K562 (cell line): ENCODE data around the gene CTSZ. TPM values are rescaled to one million over a fixed set of nuclear protein-coding genes. Genes with fewer than 3 reads are reported as not detected.
A peak's percentile ranks its signal among the peaks of the same experiment; 100 is the strongest.

ENCODE experiments used
- BCOR ChIP-seq: fragments of 450-650 bp; IDR thresholded peaks from 2 replicates; pipeline ENCODE4 v1.6.1; 2016
- JUN ChIP-seq, 2 experiments: sonication (generic) in 1 of 2; formaldehyde crosslinking in 1 of 2; IDR thresholded peaks; 2 replicates each; pipeline versions ENCODE4 v1.6.1 to v1.8.0; 2012 to 2022; ENCODE audit warnings: borderline replicate concordance in 2 of 2, mild to moderate bottlenecking in 2 of 2, improper control_type of control experiment in 1 of 2, low read depth in 1 of 2, low read length in 1 of 2, missing genetic modification reagents in 1 of 2
- LARP7 ChIP-seq: fragments of 450-650 bp; IDR thresholded peaks from 2 replicates; pipeline ENCODE4 v1.6.1; 2016
- MTA1 ChIP-seq: fragments of 450-650 bp; IDR thresholded peaks from 2 replicates; pipeline ENCODE4 v1.6.1; 2017; ENCODE audit warnings: borderline replicate concordance
- PCBP2 ChIP-seq: fragments of 200-400 bp; formaldehyde crosslinking; IDR thresholded peaks from 2 replicates; pipeline ENCODE4 v1.6.1; 2018; ENCODE audit warnings: low read length, low read depth, mild to moderate bottlenecking, moderate library complexity; ENCODE audit not compliant: poor library complexity, severe bottlenecking
- POLR2AphosphoS2 ChIP-seq: IDR thresholded peaks from 2 replicates; pipeline ENCODE4 v1.6.1; 2012; ENCODE audit warnings: low read length, improper control_type of control experiment
- THRAP3 ChIP-seq: fragments of 450-650 bp; IDR thresholded peaks from 2 replicates; pipeline ENCODE4 v1.6.1; 2016; ENCODE audit warnings: mild to moderate bottlenecking, inconsistent platforms, borderline replicate concordance
- UBTF ChIP-seq, 2 experiments: IDR thresholded peaks; 2 replicates each; pipeline ENCODE4 v1.6.1; 2012; ENCODE audit warnings: improper control_type of control experiment in 2 of 2, low read depth in 2 of 2, low read length in 2 of 2, borderline replicate concordance in 1 of 2
- polyA plus RNA-seq, 8 experiments: library from polyadenylated mRNA; depleted of rRNA in 4 of 8; stranded (reverse) in 5 of 8; unstranded in 3 of 8; fragments of >200 nt; fragmentation: Nextera tagmentation in 2 of 8; fragmentation: Illumina TruSeq in 1 of 8; extraction: Ambion mirVana in 2 of 8; extraction: Trizol in 1 of 8; gene quantifications; 2 replicates each; pipeline versions ENCODE4 v1.2.1 to v1.2.3, GENCODE V29; 2011 to 2014; ENCODE audit warnings: inconsistent platforms in 1 of 8, missing spikeins in 1 of 8
- total RNA-seq, 7 experiments: library from RNA; depleted of rRNA in 6 of 7; stranded (reverse); fragments of >200 nt in 6 of 7; fragmentation: Illumina TruSeq in 2 of 7; extraction: Trizol in 2 of 7; gene quantifications; 2 replicates each; pipeline versions ENCODE4 v1.2.1 to v1.2.3, GENCODE V29; 2011 to 2021; ENCODE audit warnings: low replicate concordance in 1 of 7
- TF ChIP-seq, protein P1 (sequence below), 3 experiments: fragments of 200-800 bp in 1 of 3; sonication (Bioruptor generic) in 1 of 3; sonication (generic) in 1 of 3; formaldehyde crosslinking in 1 of 3; IDR thresholded peaks; 2 replicates each; pipeline versions ENCODE4 v1.6.1 to v1.8.0; 2016 to 2022; ENCODE audit warnings: mild to moderate bottlenecking in 2 of 3, missing compliant biosample characterization in 2 of 3, missing genetic modification characterization in 2 of 3, missing genetic modification reagents in 1 of 3
- TF ChIP-seq, protein P2 (sequence below), 2 experiments: fragments of 450-650 bp; conservative IDR thresholded peaks; 2 replicates each; pipeline ENCODE4 v1.6.1; 2017; ENCODE audit warnings: mild to moderate bottlenecking in 2 of 2, moderate library complexity in 2 of 2
- TF ChIP-seq, protein P3 (sequence below): fragments of 450-650 bp; IDR thresholded peaks from 2 replicates; pipeline ENCODE4 v1.6.1; 2016; ENCODE audit warnings: missing biosample characterization, missing genetic modification characterization

CTSZ gene
- total and polyA plus RNA-seq, 9 of the 15 experiments (the other 6 are each of a cell fraction or from before 2014, with no cell fraction given), result 1.6 to 143 (median 82.8) TPM

GRCh38 chr20:59032023-59032712 is 25.1 kb upstream of the CTSZ start, which contains the start of gene ATP5F1E (continued):
- TF ChIP-seq, protein P1, sequence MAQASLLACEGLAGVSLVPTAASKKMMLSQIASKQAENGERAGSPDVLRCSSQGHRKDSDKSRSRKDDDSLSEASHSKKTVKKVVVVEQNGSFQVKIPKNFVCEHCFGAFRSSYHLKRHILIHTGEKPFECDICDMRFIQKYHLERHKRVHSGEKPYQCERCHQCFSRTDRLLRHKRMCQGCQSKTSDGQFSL (CRISPR knock-in tag; IDR thresholded peaks at IDR 0.05), result no peak
- TF ChIP-seq, protein P1 (tag; IDR thresholded peaks at IDR 0.05), result peak in 1 of 2 experiments; percentile 93; a peak in 2 of 4 replicates
- TF ChIP-seq POLR2AphosphoS2, result peak; percentile 85
- TF ChIP-seq, protein P2, sequence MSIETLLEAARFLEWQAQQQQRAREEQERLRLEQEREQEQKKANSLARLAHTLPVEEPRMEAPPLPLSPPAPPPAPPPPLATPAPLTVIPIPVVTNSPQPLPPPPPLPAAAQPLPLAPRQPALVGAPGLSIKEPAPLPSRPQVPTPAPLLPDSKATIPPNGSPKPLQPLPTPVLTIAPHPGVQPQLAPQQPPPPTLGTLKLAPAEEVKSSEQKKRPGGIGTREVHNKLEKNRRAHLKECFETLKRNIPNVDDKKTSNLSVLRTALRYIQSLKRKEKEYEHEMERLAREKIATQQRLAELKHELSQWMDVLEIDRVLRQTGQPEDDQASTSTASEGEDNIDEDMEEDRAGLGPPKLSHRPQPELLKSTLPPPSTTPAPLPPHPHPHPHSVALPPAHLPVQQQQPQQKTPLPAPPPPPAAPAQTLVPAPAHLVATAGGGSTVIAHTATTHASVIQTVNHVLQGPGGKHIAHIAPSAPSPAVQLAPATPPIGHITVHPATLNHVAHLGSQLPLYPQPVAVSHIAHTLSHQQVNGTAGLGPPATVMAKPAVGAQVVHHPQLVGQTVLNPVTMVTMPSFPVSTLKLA (conservative IDR thresholded peaks at IDR 0.05), result peak; percentile 68 to 86
- no peak for TF ChIP-seq THRAP3
- TF ChIP-seq, protein P3, sequence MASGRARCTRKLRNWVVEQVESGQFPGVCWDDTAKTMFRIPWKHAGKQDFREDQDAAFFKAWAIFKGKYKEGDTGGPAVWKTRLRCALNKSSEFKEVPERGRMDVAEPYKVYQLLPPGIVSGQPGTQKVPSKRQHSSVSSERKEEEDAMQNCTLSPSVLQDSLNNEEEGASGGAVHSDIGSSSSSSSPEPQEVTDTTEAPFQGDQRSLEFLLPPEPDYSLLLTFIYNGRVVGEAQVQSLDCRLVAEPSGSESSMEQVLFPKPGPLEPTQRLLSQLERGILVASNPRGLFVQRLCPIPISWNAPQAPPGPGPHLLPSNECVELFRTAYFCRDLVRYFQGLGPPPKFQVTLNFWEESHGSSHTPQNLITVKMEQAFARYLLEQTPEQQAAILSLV, result peak; percentile 91
- no peak for TF ChIP-seq BCOR
- no peak; a peak in 1 of 4 replicates for TF ChIP-seq UBTF (IDR thresholded peaks at IDR 0.05; ENCODE audit: borderline replicate concordance in 1 of 2, low read depth in 2 of 2, low read length in 2 of 2)
- TF ChIP-seq LARP7, result no peak
- 0 out of 2 replicates have a peak, but pooled peaks have one; percentile 26 for TF ChIP-seq JUN (IDR thresholded peaks at IDR 0.05; ENCODE audit: borderline replicate concordance, low read depth, low read length)
- no peak; the same call in 1 of the 2 replicates for TF ChIP-seq JUN (CRISPR knock-in tag; IDR thresholded peaks at IDR 0.05; ENCODE audit: borderline replicate concordance)
- TF ChIP-seq PCBP2, result no peak
- no peak for TF ChIP-seq MTA1
